ENCODE results near the gene RERE.

DNA sequence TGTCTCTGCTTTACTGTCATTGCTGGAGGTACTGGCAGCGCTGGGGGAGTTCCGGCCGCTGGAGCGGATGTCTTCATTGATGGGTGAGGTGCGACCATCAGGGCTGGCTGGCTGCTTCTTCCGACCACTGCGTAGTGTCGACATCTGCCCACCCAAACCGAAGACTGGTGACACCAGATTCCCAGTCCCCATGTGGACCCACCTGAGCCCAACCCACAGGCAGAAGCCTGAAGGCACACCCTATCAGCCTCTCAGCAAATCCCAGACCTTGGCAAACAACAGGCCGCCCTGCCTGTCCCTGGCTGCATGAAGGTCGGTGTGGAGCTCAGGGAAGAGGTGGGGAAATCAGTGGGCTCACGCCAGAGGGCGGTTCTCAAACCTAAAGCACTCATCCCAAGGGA is 454.7 kb downstream of the RERE start:
- TF ChIP-seq CTCF (IDR thresholded peaks at IDR 0.05) (no peak), NR3C1 (CRISPR knock-in tag; conservative IDR thresholded peaks at IDR 0.05; ENCODE audit: low read depth) (no peak), NFYB (CRISPR knock-in tag; conservative IDR thresholded peaks at IDR 0.05; ENCODE audit: low read depth) (no peak), ELF4 (CRISPR knock-in tag; IDR thresholded peaks at IDR 0.05; ENCODE audit: low read depth) (no peak), CREM (CRISPR knock-in tag; IDR thresholded peaks at IDR 0.05) (no peak), CREB1 (CRISPR knock-in tag; IDR thresholded peaks at IDR 0.05) (no peak), NFE2L1 (CRISPR knock-in tag; IDR thresholded peaks at IDR 0.05) (no peak), ZNF121 (CRISPR knock-in tag; IDR thresholded peaks at IDR 0.05) (no peak), JUN (CRISPR knock-in tag; IDR thresholded peaks at IDR 0.05) (no peak), SMAD3 (CRISPR knock-in tag; IDR thresholded peaks at IDR 0.05; ENCODE audit: borderline replicate concordance) (no peak)

Data from WTC11 (cell line).